ENCODE measurements around the gene SCGB3A2.

The SCGB3A2 gene

DNA sequence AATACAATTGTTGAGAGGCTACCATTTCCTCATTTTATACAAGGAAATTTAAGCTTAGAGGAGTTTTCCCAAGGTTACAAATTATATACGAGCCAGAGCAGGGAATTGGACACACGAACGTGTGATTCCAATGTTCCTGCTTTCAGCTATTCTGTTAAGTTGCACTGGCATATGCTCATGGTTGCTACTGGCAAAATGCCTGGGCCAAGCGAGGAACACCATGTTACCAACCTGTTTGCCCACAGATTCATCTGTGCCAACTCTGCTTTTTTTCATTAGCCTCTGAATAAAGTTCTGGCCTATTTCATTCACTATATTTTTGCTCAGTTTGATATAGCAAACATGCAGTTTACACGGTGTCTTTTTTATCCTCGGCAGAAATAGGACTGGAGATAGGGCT is 32.9 kb downstream of the SCGB3A2 start:
- FAIRE-seq: no peak

DNA sequence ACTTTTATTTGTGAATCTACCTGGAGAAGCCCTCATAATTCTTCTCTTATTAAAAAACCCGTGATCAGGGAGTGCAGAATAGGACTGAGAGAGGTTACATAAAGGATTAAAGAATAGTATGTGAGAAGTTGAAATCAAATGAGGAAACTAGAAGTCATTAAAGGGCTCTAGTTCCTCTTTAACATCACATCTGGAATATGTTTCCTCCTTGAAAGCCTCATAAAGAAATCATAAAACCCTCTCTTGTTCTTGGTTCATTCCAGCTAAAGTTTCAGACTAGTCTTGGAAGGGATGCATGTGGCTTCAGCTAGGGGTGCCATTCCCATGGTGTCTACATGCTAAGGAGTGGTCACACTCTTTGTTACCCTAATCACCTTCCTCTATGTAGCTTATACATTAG is 33.5 kb downstream of the SCGB3A2 start:
- FAIRE-seq: no peak

GRCh38 chr5:147913786-147914185 is 35.3 kb downstream of the SCGB3A2 start:
- FAIRE-seq: no peak

GRCh38 chr5:147918101-147918685 is 39.7 kb downstream of the SCGB3A2 start:
- FAIRE-seq: no peak

DNA sequence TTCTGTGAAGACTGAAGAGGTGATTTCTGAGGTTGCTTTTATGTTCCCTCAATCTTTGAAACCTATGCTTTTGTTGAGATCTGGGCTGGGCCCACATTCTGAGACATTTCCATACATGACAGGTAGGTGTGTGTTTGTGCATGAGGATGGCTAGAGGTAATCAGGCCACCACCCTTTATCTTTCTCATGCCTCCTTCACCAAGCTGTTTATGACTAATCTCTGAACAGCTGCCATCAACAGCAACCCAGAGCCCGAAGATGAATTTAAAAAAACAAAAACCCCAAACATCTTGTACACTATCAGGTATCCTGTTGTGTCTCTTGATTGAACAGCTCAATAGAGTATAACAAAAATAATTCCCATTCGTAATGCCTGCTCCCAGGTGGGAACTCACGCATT is 40.4 kb downstream of the SCGB3A2 start:
- FAIRE-seq: no peak

GRCh38 chr5:147920420-147921030 is 42.0 kb downstream of the SCGB3A2 start:
- peak; percentile 99 for FAIRE-seq

DNA sequence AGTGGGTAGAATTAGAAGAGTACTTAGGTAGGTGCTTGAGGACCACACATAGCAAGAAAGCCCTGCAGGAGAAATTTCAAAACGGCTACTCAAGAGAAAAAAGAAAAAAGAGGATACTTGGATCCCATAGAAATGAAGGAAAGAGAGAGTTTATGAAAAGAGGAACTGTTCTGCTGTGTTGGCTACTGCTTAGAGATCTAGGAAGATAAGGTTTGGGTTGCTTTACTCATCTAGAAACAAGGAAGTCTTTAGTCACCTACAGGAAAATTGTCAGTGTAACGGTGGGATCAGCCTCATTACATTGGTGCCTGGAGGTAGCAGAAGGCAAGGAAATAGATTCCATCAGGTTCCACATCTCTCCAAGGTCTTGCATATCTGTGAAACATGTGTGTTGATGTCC is 42.6 kb downstream of the SCGB3A2 start:
- no peak for FAIRE-seq

DNA sequence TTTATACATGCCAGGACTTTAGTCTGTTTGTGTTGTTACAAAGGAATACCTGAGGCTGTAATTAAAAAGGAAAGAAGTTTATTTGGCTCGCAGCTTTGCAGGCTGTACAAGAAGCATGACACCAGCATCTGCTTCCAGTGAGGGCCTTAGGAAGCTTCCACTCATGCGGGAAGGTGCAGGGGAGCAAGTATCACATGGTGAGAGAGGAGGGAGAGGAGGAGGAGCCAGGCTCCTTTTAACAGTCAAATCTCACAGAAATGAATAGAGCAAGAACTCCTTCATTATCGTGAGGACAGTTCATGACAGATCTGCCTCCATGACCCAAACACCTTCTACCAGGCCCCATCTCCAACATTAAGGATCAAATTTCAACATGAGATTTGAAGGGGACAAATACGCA is 46.5 kb downstream of the SCGB3A2 start:
- FAIRE-seq: no peak

DNA sequence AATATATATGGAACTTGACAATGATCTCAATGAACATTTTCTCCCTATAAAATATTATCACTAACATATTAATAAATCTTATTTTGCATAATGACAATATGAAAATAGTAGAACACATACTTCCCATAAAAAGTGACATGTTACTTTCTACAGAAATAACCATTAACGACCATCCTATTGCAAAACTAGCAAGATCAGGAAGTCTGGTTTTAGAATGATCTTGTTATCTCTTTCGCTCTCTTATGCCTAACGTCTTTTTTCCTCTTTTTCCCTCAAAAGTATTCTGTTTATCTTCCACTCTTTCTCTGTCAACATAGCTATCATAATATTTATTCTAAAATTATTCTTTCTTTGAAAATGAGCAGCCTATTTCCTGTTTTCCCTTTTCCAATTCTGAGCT is 49.4 kb downstream of the SCGB3A2 start:
- no peak for FAIRE-seq

GRCh38 chr5:147930769-147931168 is 52.3 kb downstream of the SCGB3A2 start:
- no peak for FAIRE-seq

Data from G401.6 (cell line).